IMR-90 (cell line): Measurements from ENCODE around the gene MGRN1. TPM values are rescaled to one million over a fixed set of nuclear protein-coding genes. Genes with fewer than 3 reads are reported as not detected.
A peak's percentile ranks its signal among the peaks of the same experiment; 100 is the strongest.

Experiments
- ATAC-seq: fragments of 200-7000 bp; cut with Tn5 transposase; 2 replicates; pipeline ENCODE4 v1.9.1; 2020; ENCODE audit warnings: low read depth, mild to moderate bottlenecking, moderate library complexity
- BruUV-seq: library from RNA; stranded (reverse); fragments of 400-500 nt; replicated peaks from 2 replicates; lab custom pipeline; 2021; lab: Mats Ljungman, UMichigan
- CTCF ChIA-PET: fragments of 300-600 bp; formaldehyde crosslinking; extraction: SDS; loops from one replicate; lab custom pipeline; 2021; ENCODE audit warnings: antibody characterized with exemption; lab: Yijun Ruan, JAX
- POLR2A ChIA-PET: fragments of 300-600 bp; sonication (Branson Sonifier 250); formaldehyde crosslinking; loops from one replicate; lab custom pipeline; 2022; ENCODE audit warnings: antibody characterized with exemption; ENCODE audit not compliant: unreplicated experiment; lab: Charles Lee
- DNase-seq: peaks from one replicate; pipeline ENCODE4 v3.0.0; 2013
- H2AFZ ChIP-seq: replicated peaks from 2 replicates; pipeline ENCODE3; 2013; ENCODE audit warnings: low read length, mild to moderate bottlenecking; ENCODE audit not compliant: poor library complexity
- H2AK5ac ChIP-seq: 2 replicates; pipeline ENCODE4 v1.6.1; 2013; ENCODE audit warnings: low read depth, low read length, inconsistent platforms
- H2AK9ac ChIP-seq: replicated peaks from 2 replicates; pipeline ENCODE3; 2013; ENCODE audit warnings: mild to moderate bottlenecking, low read depth, low read length, moderate library complexity; ENCODE audit not compliant: poor library complexity
- H2BK120ac ChIP-seq: 2 replicates; pipeline ENCODE4 v1.6.1; 2013; ENCODE audit warnings: low read depth, low read length, inconsistent platforms
- H2BK15ac ChIP-seq: 3 replicates; pipeline ENCODE4 v1.6.1; 2013; ENCODE audit warnings: low read depth, low read length, inconsistent platforms
- H2BK20ac ChIP-seq: 2 replicates; pipeline ENCODE4 v1.6.1; 2013; ENCODE audit warnings: low read depth, mild to moderate bottlenecking, inconsistent platforms, low read length, moderate library complexity
- H2BK5ac ChIP-seq: 2 replicates; pipeline ENCODE4 v1.6.1; 2013; ENCODE audit warnings: mild to moderate bottlenecking, low read depth, low read length, inconsistent platforms; ENCODE audit not compliant: poor library complexity, severe bottlenecking
- H3K14ac ChIP-seq: replicated peaks from 2 replicates; pipeline ENCODE4 v1.6.1; 2013; ENCODE audit warnings: low read depth, low read length, inconsistent platforms
- H3K18ac ChIP-seq: 2 replicates; pipeline ENCODE4 v1.6.1; 2013; ENCODE audit warnings: low read depth, low read length, control low read depth
- H3K23ac ChIP-seq: 2 replicates; pipeline ENCODE4 v1.6.1; 2013; ENCODE audit warnings: low read depth, low read length, inconsistent platforms
- H3K27ac ChIP-seq: 2 replicates; pipeline ENCODE4 v1.5.1; 2013; ENCODE audit warnings: mild to moderate bottlenecking, control low read depth, low read length; ENCODE audit not compliant: insufficient read depth
- H3K27me3 ChIP-seq: 2 replicates; pipeline ENCODE4 v1.6.1; 2013; ENCODE audit warnings: low read length; ENCODE audit not compliant: control insufficient read depth, insufficient read depth
- H3K36me3 ChIP-seq: 2 replicates; pipeline ENCODE4 v1.6.1; 2013; ENCODE audit warnings: low read length, mixed read lengths; ENCODE audit not compliant: control insufficient read depth, insufficient read depth
- H3K4ac ChIP-seq: 2 replicates; pipeline ENCODE4 v1.6.1; 2013; ENCODE audit warnings: low read depth, low read length, inconsistent platforms
- H3K4me1 ChIP-seq: 2 replicates; pipeline ENCODE4 v1.6.1; 2013; ENCODE audit warnings: low read length, mixed read lengths; ENCODE audit not compliant: control insufficient read depth, insufficient read depth
- H3K4me2 ChIP-seq: 2 replicates; pipeline ENCODE4 v1.6.1; 2013; ENCODE audit warnings: low read depth, mild to moderate bottlenecking, control low read depth, low read length, moderate library complexity
- H3K4me3 ChIP-seq: 2 replicates; pipeline ENCODE4 v1.5.1; 2013; ENCODE audit warnings: low read depth, mild to moderate bottlenecking, control low read depth, low read length, moderate library complexity; ENCODE audit not compliant: insufficient read depth
- H3K56ac ChIP-seq: 2 replicates; pipeline ENCODE4 v1.6.1; 2013; ENCODE audit warnings: low read length, inconsistent platforms; ENCODE audit not compliant: insufficient read depth; ENCODE audit errors: extremely low read depth
- H3K79me1 ChIP-seq, 2 experiments: 2 replicates each; pipeline ENCODE4 v1.6.1; 2013; ENCODE audit warnings: low read length in 2 of 2, inconsistent platforms in 1 of 2, low read depth in 1 of 2
- H3K9ac ChIP-seq: 2 replicates; pipeline ENCODE4 v1.6.1; 2013; ENCODE audit warnings: low read depth, low read length, control low read depth
- H3K9me1 ChIP-seq: 2 replicates; pipeline ENCODE4 v1.6.1; 2013; ENCODE audit warnings: low read length, inconsistent platforms; ENCODE audit not compliant: insufficient read depth
- H3K9me3 ChIP-seq: 2 replicates; pipeline ENCODE4 v1.6.1; 2013; ENCODE audit warnings: low read length; ENCODE audit not compliant: control insufficient read depth, insufficient read depth
- H4K20me1 ChIP-seq: 2 replicates; pipeline ENCODE4 v1.6.1; 2013; ENCODE audit warnings: low read length, inconsistent platforms; ENCODE audit not compliant: insufficient read depth
- H4K5ac ChIP-seq: 2 replicates; pipeline ENCODE4 v1.6.1; 2013; ENCODE audit warnings: mild to moderate bottlenecking, low read depth, low read length, control low read depth
- H4K8ac ChIP-seq, 2 experiments: 2 replicates each; pipeline ENCODE4 v1.6.1; 2013; ENCODE audit warnings: low read depth in 2 of 2, low read length in 2 of 2, control low read depth in 1 of 2, inconsistent platforms in 1 of 2
- H4K91ac ChIP-seq: 2 replicates; pipeline ENCODE4 v1.6.1; 2013; ENCODE audit warnings: low read depth, low read length, inconsistent platforms; ENCODE audit not compliant: insufficient read depth
- BHLHE40 ChIP-seq: fragments of 150-350 bp; IDR thresholded peaks from 2 replicates; pipeline ENCODE4 v1.6.1; 2016; ENCODE audit warnings: mild to moderate bottlenecking, low read depth, low read length
- CHD1 ChIP-seq: IDR thresholded peaks from 2 replicates; pipeline ENCODE4 v1.6.1; 2012; ENCODE audit warnings: low read depth, low read length, improper control_type of control experiment
- ELK1 ChIP-seq: fragments of 150-350 bp; IDR thresholded peaks from 2 replicates; pipeline ENCODE4 v1.6.1; 2016; ENCODE audit warnings: low read depth, mild to moderate bottlenecking, low read length, moderate library complexity, borderline replicate concordance
- FOS ChIP-seq: fragments of 150-350 bp; IDR thresholded peaks from 2 replicates; pipeline ENCODE4 v1.6.1; 2016; ENCODE audit warnings: low read depth, low read length
- MAFK ChIP-seq: IDR thresholded peaks from 2 replicates; pipeline ENCODE4 v1.6.1; 2012; ENCODE audit warnings: low read depth, low read length, improper control_type of control experiment
- MXI1 ChIP-seq: IDR thresholded peaks from 2 replicates; pipeline ENCODE4 v1.6.1; 2012; ENCODE audit warnings: low read depth, mild to moderate bottlenecking, low read length, moderate library complexity, borderline replicate concordance
- NFE2L2 ChIP-seq: fragments of 150-350 bp; IDR thresholded peaks from 2 replicates; pipeline ENCODE4 v1.6.1; 2016; ENCODE audit warnings: low read depth, mild to moderate bottlenecking, low read length
- RFX5 ChIP-seq: IDR thresholded peaks from 2 replicates; pipeline ENCODE4 v1.8.0; 2012; ENCODE audit warnings: low read depth, mild to moderate bottlenecking, low read length, moderate library complexity
- SMC3 ChIP-seq: fragments of 150-350 bp; IDR thresholded peaks from 2 replicates; pipeline ENCODE4 v1.6.1; 2016; ENCODE audit warnings: low read depth, mild to moderate bottlenecking, antibody characterized with exemption, low read length, moderate library complexity
- WGBS, 2 experiments: methylation state at CpG; one replicate each; pipeline versions ENCODE4 v1.1.5 to v1.1.7; 2013; ENCODE audit warnings: missing lambda C conversion rate in 2 of 2; ENCODE audit not compliant: insufficient read length in 1 of 2; ENCODE audit errors: extremely low coverage in 2 of 2; 5-methylcytosine and 5-hydroxymethylcytosine counted together
- dilution Hi-C: fragments of 300-500 bp; cut with HindIII; formaldehyde crosslinking; loops from one replicate; pipeline ENCODE4 v1.14.3; 2018; ENCODE audit warnings: low sequenced_read_pairs; ENCODE audit not compliant: unreplicated experiment
- in situ Hi-C: fragments of 300-500 bp; cut with MboI; formaldehyde crosslinking; loops from 3 replicates; pipeline ENCODE4 v1.14.3; 2019; ENCODE audit warnings: low sequenced_read_pairs, inconsistent platforms, mixed read lengths
- intact Hi-C: fragments of 100-400 bp; cut with micrococcal nuclease; formaldehyde crosslinking; loops from 2 replicates; pipeline ENCODE4 v1.10.0; 2022
- polyA plus RNA-seq, 3 experiments: library from polyadenylated mRNA; depleted of rRNA; stranded (reverse); fragments of >200 nt; gene quantifications; 2 replicates each; pipeline ENCODE4 v1.2.3, GENCODE V29; 2012; ENCODE audit warnings: low replicate concordance in 1 of 3
- total RNA-seq: library from RNA; depleted of rRNA; stranded (reverse); fragments of >200 nt; gene quantifications from 2 replicates; pipeline ENCODE4 v1.2.3, GENCODE V29; 2012

Gene MGRN1
- total and polyA plus RNA-seq, 2 of the 4 experiments (the other 2 are of a cell fraction): 11.7 to 32.7 TPM

- no peak for TF ChIP-seq ELK1
These were observed 367 bp downstream of the MGRN1 start (continued) for GRCh38 chr16:4624827-4625559.

DNA sequence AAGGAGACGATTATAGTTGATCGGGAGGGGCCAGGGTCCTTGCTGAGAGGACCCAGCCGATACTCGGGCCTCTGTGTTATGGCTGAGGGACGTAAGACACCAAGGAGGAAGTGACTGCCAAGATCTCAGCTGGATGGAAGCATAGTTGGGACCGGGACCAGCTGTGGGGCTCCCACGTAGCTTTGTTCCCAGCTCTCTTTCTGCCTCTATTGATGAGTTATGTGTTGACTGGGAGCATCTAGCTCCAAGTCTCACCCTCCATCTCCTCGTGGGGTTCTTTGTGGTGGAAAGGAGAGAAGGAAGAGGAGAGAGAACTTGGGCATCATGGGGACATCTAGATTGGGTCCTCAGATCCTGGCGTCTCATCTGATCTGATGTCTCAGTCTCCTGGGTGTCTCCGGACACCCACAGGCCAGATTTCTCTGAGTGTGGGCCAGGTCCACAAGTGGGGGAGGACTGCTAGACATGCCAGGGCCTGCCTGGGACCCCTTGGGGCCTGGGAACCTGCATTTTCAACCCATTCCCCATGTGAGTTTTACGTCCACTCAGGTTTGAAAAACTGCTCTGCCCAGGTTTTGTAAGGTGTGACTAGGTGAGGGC, 1.0 kb downstream of the MGRN1 start:
- peak overlapping the region; percentile 22 for H3K56ac ChIP-seq
- H2BK120ac ChIP-seq: peak overlapping the region; percentile 24; the same call in 1 of the 2 replicates
- WGBS, 2 experiments: 0% methylated on average over 1 of the region's 11 CpGs; no CpG with 5 or more reads in 1 of the 2 experiments
- peak overlapping the region; percentile 91 for H3K9ac ChIP-seq
- peak overlapping the region; percentile 96 for H3K27ac ChIP-seq
- ChIA-PET POLR2A (interaction anchor here (0.5 kb wide), 1 partner anchor 55 kb away, joined by 3 read pairs; no protein-coding TSS in a partner anchor), CTCF (interaction anchor here (1.4 kb wide), 1 partner anchor 10 kb away, joined by 6 read pairs; no protein-coding TSS in a partner anchor)
- H3K4me3 ChIP-seq: peak overlapping the region; percentile 89
- no TSS peak for BruUV-seq
- 0 out of 2 replicates have a peak, but pooled peaks cover 2% of the 10 kb centered on the region for H3K36me3 ChIP-seq
- H3K4ac ChIP-seq: peak overlapping the region; percentile 43
- dilution Hi-C loops (no loop called here), intact Hi-C loops (no loop called here), in situ Hi-C loops (no loop called here)
- H2BK5ac ChIP-seq: peak overlapping the region; percentile 90
- peaks cover 11% of the 10 kb centered on the region for H3K4me1 ChIP-seq
- H4K91ac ChIP-seq: peak overlapping the region; percentile 73
- H2BK20ac ChIP-seq: no peak overlapping the region
- peak overlapping the region; percentile 92 for H3K14ac ChIP-seq
- peaks cover 7% of the 10 kb centered on the region for H3K9me1 ChIP-seq
- peak overlapping the region; percentile 76 for H4K5ac ChIP-seq
- peaks cover 41% of the 10 kb centered on the region for H4K20me1 ChIP-seq
- H4K8ac ChIP-seq: peak overlapping the region; percentile 59 to 62
- H3K18ac ChIP-seq: peak overlapping the region; percentile 20
- peak overlapping the region; percentile 64 for H3K23ac ChIP-seq
- H3K4me2 ChIP-seq: peak overlapping the region; percentile 94
- DNase-seq (no peak), ATAC-seq (no peak; the same call in none of the 2 replicates)
- no peaks in the 10 kb centered on the region for H3K9me3 ChIP-seq
- H3K27me3 ChIP-seq: no peaks in the 10 kb centered on the region
- H2BK15ac ChIP-seq: 0 out of 3 replicates have a peak overlapping the region, but pooled peaks have one; percentile 6
- peak overlapping the region; percentile 95 for H2AK9ac ChIP-seq
- H3K79me1 ChIP-seq: peaks cover 9 to 46% of the 10 kb centered on the region in 2 experiments; a peak in 3 of 4 replicates
- peak overlapping the region; percentile 98 for H2AFZ ChIP-seq
- TF ChIP-seq BHLHE40 (no peak), CHD1 (no peak), SMC3 (no peak), RFX5 (no peak), NFE2L2 (no peak), FOS (no peak), MAFK (no peak), MXI1 (no peak)
- H2AK5ac ChIP-seq: peak overlapping the region; percentile 91
